GM21423 (cell line): ENCODE measurements around the gene DNAJC25.

Experiments used
- ATAC-seq: cut with Tn5 transposase; IDR thresholded peaks from one replicate; pipeline ENCODE4 v1.9.1; 2021; ENCODE audit warnings: mild to moderate bottlenecking, moderate library complexity; ENCODE audit not compliant: unreplicated experiment

DNAJC25 gene

DNA sequence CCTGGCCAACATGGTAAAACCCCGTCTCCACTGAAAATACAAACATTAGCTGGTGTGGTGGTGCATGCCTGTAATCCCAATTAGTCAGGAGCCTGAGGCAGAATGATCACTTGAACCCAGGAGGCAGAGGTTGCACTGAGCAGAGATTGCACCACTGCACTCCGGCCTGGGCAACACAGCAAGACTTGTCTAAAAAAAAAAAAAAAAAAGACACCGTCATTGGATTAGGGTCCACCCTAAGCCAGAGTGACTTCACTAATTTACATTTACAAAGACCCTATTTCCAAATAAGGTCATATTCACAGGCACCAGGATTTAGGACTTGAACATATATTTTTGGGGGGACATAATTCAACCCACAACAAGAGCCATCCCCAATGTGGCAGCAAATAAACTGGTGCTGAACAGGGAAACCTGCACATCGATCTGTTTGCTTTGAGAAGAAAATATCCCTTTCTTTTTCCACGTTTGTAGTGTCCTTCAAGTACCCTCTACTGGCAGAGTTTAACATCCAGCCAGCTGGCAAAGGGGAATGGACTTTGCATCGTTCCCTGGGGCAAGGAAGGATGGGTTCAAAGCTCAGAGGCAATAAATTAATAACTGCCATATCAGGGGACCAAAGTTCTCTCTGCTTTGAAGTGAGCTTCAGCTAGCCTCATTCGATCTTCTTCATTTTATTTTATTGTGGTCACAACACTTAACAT is 3.7 kb upstream of the DNAJC25 start:
- no peak for ATAC-seq

DNA sequence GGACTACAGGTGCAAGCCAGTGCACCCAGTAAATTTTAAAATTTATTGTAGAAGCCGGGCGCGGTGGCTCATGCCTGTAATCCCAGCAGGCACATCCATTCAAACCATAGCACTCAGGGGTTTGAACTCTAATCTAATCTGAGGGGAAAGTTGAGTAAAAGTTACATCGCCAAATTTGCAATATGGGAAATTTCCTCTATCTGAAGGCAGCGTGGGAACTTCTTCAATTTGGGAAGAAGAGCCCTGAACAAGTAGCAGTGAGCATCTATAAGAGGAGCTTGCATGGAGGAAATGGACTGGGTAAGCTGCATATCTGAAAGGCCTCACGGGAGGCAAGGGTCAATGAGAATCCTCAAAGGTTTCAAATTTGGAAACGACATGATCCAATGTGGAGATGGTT is 2.7 kb upstream of the DNAJC25 start:
- ATAC-seq: no peak

DNA sequence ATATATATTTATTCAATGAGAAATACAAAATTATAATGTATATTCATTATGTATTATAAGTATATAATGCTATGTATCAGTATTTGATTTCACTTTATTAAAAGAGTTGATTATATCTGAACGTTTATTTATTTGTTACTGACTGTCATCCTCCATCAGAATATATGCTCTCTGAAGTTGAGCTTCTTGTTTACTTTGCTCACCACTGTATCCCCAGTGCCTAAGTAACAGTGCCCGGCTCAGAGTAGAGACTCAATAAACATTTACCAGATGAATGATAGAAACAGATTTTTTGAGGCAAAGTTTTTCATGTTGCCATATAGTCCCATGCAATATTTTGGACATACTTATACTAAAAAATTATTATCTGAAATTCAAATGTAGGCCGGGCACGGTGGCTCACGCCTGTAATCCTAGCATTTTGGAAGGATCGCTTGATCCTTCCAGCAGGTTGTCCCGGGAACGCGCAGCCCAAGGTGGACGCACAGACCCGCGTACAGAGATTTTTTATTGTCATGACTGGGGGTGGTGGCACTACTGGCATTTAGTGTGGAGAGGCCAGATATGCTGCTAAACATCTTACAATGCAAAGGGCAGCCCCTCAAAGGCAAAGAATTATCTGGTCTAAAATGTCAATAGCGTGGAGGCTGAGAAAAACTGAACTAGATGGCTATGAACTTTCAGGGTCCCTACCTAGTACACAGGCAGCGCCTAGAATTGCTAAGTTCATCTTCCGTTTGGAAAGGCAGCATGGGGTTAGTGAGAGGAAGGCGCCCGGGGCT is 761 bp upstream of the DNAJC25 start:
- ATAC-seq: peak; percentile 22

- no peak for ATAC-seq
These were observed 245 bp upstream of the DNAJC25 start for GRCh38 chr9:111630964-111631213.

DNA sequence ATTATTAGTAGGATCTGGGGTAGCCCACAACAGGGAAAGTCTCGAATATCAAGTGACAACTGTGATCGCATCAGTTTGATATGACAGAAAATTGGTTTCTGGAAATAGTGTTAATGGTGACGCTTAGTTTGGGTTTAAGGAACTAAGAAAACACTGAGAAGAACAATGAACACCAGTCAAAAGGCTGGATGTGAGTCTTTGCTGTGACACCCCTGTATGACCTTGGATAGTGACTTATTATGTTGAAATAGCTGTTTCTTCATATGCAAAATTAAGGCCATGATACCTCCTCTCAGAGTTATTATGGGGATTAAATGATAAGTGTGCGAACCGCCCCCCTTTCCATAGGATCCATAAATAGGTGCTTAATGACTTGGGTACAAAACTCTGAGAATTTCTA is 926 bp downstream of the DNAJC25 start:
- ATAC-seq: no peak

- ATAC-seq: no peak
These were observed 1.7 kb downstream of the DNAJC25 start for GRCh38 chr9:111632695-111633388.

DNA sequence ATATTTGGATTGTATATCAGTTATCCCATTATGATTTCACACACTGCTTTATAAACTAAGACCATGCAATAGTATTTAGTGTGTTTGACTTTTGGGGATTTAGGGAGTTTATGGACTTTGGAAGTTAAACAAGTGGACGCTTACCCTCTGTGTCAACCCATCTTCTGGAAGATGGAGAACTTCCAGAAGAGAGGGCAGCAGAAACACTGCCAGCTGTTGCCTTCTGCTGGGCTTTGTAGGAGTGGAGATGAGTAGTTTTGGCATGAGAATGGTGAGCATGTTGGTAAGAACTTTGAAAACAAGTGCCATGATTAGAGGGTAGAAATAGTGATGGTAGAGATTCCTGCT is 2.2 kb downstream of the DNAJC25 start:
- no peak for ATAC-seq

DNA sequence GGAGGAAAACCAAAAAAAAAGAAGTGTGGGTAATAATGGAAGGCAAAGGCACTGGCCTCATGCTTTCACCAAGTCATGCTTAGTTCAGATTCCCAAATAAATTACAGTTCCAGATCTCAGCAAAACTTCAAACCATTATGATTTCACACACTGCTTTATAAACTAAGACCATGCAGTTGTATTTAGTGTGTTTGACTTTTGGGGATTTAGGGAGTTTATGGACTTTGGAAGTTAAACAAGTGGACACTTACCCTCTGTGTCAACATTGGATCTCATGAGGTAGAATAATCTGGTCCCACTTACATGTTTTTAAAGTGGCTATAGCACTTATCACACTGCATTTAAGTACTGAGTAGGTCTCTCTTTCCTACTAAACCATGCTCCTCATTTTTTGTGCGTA is 3.7 kb downstream of the DNAJC25 start:
- ATAC-seq: no peak

GRCh38 chr9:111637421-111637950 is 6.4 kb downstream of the DNAJC25 start:
- ATAC-seq: no peak

- no peak for ATAC-seq
These were observed 13.2 kb downstream of the DNAJC25 start for GRCh38 chr9:111644195-111644772.

- ATAC-seq: no peak
These were observed 14.7 kb downstream of the DNAJC25 start for GRCh38 chr9:111645806-111646205.

DNA sequence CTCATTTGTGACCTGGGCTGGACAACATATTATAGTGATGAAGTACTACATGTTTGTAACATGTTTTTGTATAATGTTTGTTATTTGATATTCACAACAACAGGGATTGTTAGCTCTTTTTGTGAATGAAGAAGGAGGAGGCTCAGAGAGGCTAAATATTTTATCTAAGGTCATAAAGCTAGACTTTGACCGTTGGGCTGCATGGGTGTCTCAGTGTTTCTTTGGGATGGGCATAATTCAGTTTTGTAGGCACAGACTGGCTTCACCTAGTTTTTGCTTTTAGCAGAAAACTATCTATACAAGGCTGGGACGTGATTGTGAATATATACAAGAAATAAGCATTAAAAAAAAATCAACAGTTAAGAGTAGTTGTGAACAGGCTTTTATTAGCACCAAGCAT is 15.3 kb downstream of the DNAJC25 start:
- ATAC-seq: no peak

DNA sequence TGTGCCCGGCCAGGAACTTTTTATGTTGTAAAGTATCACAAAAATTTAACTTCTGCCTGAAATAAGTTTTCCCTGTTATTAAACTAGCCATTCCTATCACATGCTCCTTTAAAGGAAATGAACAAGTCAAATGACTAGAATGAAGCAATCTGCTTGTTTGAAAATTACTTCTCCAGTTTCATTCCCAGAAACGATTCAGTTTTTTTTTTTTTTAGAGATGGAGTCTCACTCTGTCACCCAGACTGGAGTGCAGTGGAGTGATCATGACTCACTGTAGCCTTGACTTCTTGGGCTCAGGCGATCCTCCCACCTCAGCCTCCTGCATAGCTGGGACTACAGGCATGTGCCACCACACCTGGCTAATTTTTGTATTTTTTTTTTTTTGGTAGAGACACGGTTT is 16.9 kb downstream of the DNAJC25 start:
- ATAC-seq: no peak

- no peak for ATAC-seq
These were observed 17.9 kb downstream of the DNAJC25 start for GRCh38 chr9:111649016-111649415.

GRCh38 chr9:111657051-111657450 is 25.9 kb downstream of the DNAJC25 start:
- ATAC-seq: no peak

DNA sequence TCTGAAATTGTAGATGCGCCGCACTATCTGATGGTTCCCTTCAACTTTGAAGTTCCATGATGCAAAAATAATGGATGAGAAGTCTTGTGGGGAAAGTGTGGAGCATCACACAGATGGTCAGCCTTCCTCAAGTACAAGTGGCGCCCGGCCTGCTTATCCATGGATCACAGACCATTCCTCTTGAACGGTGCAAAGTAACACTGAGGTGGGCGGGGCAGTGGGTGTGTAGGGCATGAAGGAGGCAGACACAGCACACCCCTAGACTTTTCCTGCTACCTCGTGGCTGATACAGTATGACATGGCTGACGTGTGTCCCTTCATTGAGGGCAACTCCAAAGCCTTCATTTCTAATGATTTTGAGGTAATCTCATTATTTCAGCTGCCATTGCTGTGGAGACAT is 27.8 kb downstream of the DNAJC25 start:
- no peak for ATAC-seq

GRCh38 chr9:111659691-111660090 is 28.6 kb downstream of the DNAJC25 start:
- ATAC-seq: no peak

- peak; percentile 83 for ATAC-seq
These were observed 30.1 kb downstream of the DNAJC25 start, which contains the start of gene GNG10 for GRCh38 chr9:111661150-111661801. Gene GNG10, plus strand, starts transcription at chr9:111661605. Its CDS starts 30 bp downstream, at chr9:111661635.

DNA sequence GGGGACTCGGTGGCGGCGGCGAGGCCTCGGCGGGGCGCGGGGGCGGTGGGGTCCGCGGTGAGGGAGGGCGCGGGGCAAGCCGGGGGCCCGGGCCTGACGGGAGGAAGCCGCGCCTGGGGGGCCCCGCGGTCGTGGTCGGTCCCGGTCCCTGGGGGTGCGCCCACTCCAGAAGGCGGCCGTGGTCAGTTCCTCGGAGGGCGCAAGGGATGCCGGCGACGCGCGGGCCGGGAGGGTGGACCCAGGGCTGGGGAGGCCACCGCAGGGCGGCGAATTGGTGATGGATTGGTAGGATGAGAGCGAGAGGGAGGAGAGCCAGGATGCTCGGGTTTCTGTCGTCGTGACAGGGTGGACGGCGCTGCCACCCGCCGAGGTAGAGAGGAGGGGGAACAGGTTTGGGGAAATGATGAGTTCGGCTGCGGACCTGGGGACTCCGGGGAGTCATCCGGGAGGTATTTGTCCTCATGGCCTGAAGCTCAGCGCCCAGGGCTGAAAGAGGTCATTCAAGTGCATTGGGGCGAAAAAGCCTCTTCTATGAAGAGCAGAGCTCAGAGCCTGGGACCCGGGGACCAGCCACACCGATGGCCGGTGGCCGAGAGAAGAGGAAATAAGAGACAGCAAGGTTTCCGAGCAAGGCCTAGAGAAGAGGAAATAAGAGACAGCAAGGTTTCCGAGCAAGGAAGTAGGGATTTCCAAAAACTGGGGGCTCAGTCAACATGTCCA is 30.8 kb downstream of the DNAJC25 start:
- ATAC-seq: peak; percentile 38

- ATAC-seq: peak; percentile 5
These were observed 31.6 kb downstream of the DNAJC25 start for GRCh38 chr9:111662576-111663300.
